Suprapubic skin (tissue), 4 donors: ENCODE measurements around the gene ANKMY1.

Experiments used
- CTCF ChIP-seq, 2 donors: fragments of 200-600 bp in 1 of 2; fragments of 450-650 bp in 1 of 2; sonication (generic) in 1 of 2; IDR thresholded peaks; one replicate each; pipeline ENCODE4 v1.5.1; 2016 to 2019; ENCODE audit warnings: antibody characterized with exemption in 2 of 2, mild to moderate bottlenecking in 1 of 2, moderate library complexity in 1 of 2
- EP300 ChIP-seq: sonication (generic); formaldehyde crosslinking; IDR thresholded peaks from one replicate; pipeline ENCODE4 v1.6.1; 2017; ENCODE audit warnings: antibody characterized with exemption
- POLR2A ChIP-seq, 2 donors: fragments of 450-650 bp; IDR thresholded peaks; one replicate each; pipeline ENCODE4 v1.6.1; 2017; ENCODE audit warnings: antibody characterized with exemption in 2 of 2, mild to moderate bottlenecking in 2 of 2, moderate library complexity in 2 of 2
- POLR2AphosphoS5 ChIP-seq, 3 donors: sonication (generic); formaldehyde crosslinking; IDR thresholded peaks; one replicate each; pipeline ENCODE4 v1.6.1; 2017; ENCODE audit warnings: antibody characterized with exemption in 3 of 3

- TF ChIP-seq CTCF (IDR thresholded peaks at IDR 0.05), result no peak
- no peak for TF ChIP-seq POLR2A (IDR thresholded peaks at IDR 0.05)
- TF ChIP-seq POLR2AphosphoS5 (IDR thresholded peaks at IDR 0.05), result no peak
- TF ChIP-seq EP300, result no peak
Observed at GRCh38 chr2:240570531-240571313, 12.9 kb upstream of the ANKMY1 start.
